ENCODE results near the gene SULT1C4.

DNA sequence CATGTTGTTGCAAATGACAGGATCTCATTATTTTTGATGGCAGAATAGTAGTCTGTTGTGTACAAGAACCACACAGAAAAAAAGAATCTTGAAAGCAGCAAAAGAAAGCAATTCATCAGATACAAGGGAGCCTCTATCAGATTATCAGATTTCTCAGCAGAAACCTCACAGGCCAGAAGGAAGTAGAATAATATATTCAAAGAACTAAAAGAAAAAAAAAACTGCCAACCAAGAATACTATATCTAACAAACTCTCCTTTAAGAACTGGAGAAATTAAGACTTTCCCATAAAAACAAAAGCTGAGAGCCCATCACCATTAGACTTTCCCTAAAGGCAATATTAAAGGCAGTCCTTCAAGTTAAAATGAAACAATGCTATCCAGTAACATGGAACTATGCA is 15.4 kb downstream of the SULT1C4 start:
- no peak for TF ChIP-seq EZH2 (IDR thresholded peaks at IDR 0.05; ENCODE audit: borderline replicate concordance, low read depth, low read length, severe bottlenecking)
- TF ChIP-seq, protein P1, sequence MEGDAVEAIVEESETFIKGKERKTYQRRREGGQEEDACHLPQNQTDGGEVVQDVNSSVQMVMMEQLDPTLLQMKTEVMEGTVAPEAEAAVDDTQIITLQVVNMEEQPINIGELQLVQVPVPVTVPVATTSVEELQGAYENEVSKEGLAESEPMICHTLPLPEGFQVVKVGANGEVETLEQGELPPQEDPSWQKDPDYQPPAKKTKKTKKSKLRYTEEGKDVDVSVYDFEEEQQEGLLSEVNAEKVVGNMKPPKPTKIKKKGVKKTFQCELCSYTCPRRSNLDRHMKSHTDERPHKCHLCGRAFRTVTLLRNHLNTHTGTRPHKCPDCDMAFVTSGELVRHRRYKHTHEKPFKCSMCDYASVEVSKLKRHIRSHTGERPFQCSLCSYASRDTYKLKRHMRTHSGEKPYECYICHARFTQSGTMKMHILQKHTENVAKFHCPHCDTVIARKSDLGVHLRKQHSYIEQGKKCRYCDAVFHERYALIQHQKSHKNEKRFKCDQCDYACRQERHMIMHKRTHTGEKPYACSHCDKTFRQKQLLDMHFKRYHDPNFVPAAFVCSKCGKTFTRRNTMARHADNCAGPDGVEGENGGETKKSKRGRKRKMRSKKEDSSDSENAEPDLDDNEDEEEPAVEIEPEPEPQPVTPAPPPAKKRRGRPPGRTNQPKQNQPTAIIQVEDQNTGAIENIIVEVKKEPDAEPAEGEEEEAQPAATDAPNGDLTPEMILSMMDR (IDR thresholded peaks at IDR 0.05; ENCODE audit: borderline replicate concordance, extremely low read depth, low read length, poor library complexity, severe bottlenecking), result no peak
